Spleen (tissue), 11 donors: ENCODE results near the gene CPLANE1. TPM values are rescaled to one million over a fixed set of nuclear protein-coding genes. Genes with fewer than 3 reads are reported as not detected.
"Not testable (repeated sequence)": the region's sequence is repeated elsewhere in the genome, so short reads cannot be mapped to it uniquely, and the experiment has no call there.

Source experiments
- DNase-seq: peaks from one replicate; pipeline ENCODE4 v3.0.0-alpha.2; 2020
- H3K27ac ChIP-seq, 8 donors: fragments of 200-600 bp; sonication (generic) in 7 of 8; 1 replicate in 4 of 8; 2 replicates in 4 of 8; pipeline versions ENCODE4 v1.5.0 to v1.8.0; 2016 to 2021; ENCODE audit warnings: inconsistent platforms in 4 of 8, mild to moderate bottlenecking in 4 of 8, moderate library complexity in 1 of 8
- H3K27me3 ChIP-seq, 7 donors: fragments of 200-600 bp; sonication (generic) in 6 of 7; replicated peaks in 1 of 7; 1 replicate in 4 of 7; 2 replicates in 3 of 7; pipeline versions ENCODE4 v1.5.0 to v1.8.0; 2016 to 2021; ENCODE audit warnings: inconsistent platforms in 3 of 7, mild to moderate bottlenecking in 1 of 7
- H3K36me3 ChIP-seq, 6 donors: fragments of 200-600 bp; sonication (generic) in 5 of 6; 1 replicate in 4 of 6; 2 replicates in 2 of 6; pipeline versions ENCODE4 v1.5.0 to v1.8.0; 2016 to 2021; ENCODE audit warnings: inconsistent platforms in 2 of 6
- H3K4me1 ChIP-seq, 6 donors: fragments of 200-600 bp; sonication (generic) in 5 of 6; 1 replicate in 3 of 6; 2 replicates in 3 of 6; pipeline versions ENCODE4 v1.5.0 to v1.8.0; 2016 to 2021; ENCODE audit warnings: inconsistent platforms in 3 of 6
- H3K4me3 ChIP-seq, 8 donors: fragments of 200-600 bp; sonication (generic) in 7 of 8; 1 replicate in 4 of 8; 2 replicates in 4 of 8; pipeline versions ENCODE4 v1.5.0 to v1.8.0; 2016 to 2021; ENCODE audit warnings: inconsistent platforms in 4 of 8, mild to moderate bottlenecking in 4 of 8, moderate library complexity in 2 of 8
- H3K9me3 ChIP-seq, 8 donors: fragments of 200-600 bp; sonication (generic) in 7 of 8; 1 replicate in 4 of 8; 2 replicates in 4 of 8; pipeline versions ENCODE4 v1.5.0 to v1.8.0; 2016 to 2021; ENCODE audit warnings: inconsistent platforms in 4 of 8
- POLR2A ChIP-seq, 3 donors: fragments of 450-650 bp; IDR thresholded peaks; one replicate each; pipeline ENCODE4 v1.5.1; 2017; ENCODE audit warnings: antibody characterized with exemption in 3 of 3, mild to moderate bottlenecking in 1 of 3
- POLR2AphosphoS5 ChIP-seq, 3 donors: sonication (generic); formaldehyde crosslinking; IDR thresholded peaks; one replicate each; pipeline ENCODE4 v1.5.1; 2017; ENCODE audit warnings: antibody characterized with exemption in 3 of 3
- WGBS, 5 donors: extraction: QIAGEN DNeasy Blood & Tissue Kit in 3 of 5; methylation state at CpG; one replicate each; pipeline versions ENCODE4 v1.1.5 to v1.1.7; 2013 to 2018; 5-methylcytosine and 5-hydroxymethylcytosine counted together
- intact Hi-C: fragments of 100-400 bp; cut with DNase I; formaldehyde crosslinking; loops from one replicate; pipeline ENCODE4 v1.15.0; 2023; ENCODE audit warnings: low total_unique reads
- polyA plus RNA-seq, 3 donors: library from polyadenylated mRNA; stranded (reverse); fragments of 200-250 nt; gene quantifications; one replicate each; pipeline ENCODE4 v1.2.1, GENCODE V29; 2013
- total RNA-seq, 7 donors: library from RNA; depleted of rRNA in 3 of 7; stranded (reverse); fragments of >200 nt in 3 of 7; fragmentation: NEBNext Ultra II Directional in 4 of 7; extraction: Animal tissue kit (Norgen Biotek cat#: 25700) in 4 of 7; gene quantifications; one replicate each; pipeline versions ENCODE4 v1.1.0 to v1.2.1, GENCODE V29; 2016 to 2021
- TF ChIP-seq, protein P1 (sequence below), 11 experiments: fragments of 200-600 bp in 7 of 11; fragments of 450-650 bp in 4 of 11; sonication (generic) in 4 of 11; IDR thresholded peaks in 8 of 11; conservative IDR thresholded peaks in 3 of 11; 1 replicate in 7 of 11; 2 replicates in 4 of 11; pipeline versions ENCODE4 v1.4.0 to v1.8.0; 2016 to 2021; ENCODE audit warnings: antibody characterized with exemption in 11 of 11, inconsistent platforms in 4 of 11, mild to moderate bottlenecking in 1 of 11
- donor health status: healthy with polysubstance abuse.
- donor health status: DM: no; HTN: no; CAD: no; lungs with moderate emphysema.
- donor health status: DM: no; HTN: no; CAD: no.
- donor health status: Bipolar disorder and iron deficiency.
- donor health status: healthy.
- donor health status: DM: no; HTN: no; CAD: no.
- donor health status: DM: yes; HTN: yes; CAD: no.

CPLANE1 gene
- total and polyA plus RNA-seq, 10 donors, result 1.2 to 31.7 (median 19.1) TPM

GRCh38 chr5:37226377-37226776, 22.8 kb downstream of the CPLANE1 start:
- DNase-seq, result no peak
- TF ChIP-seq POLR2AphosphoS5 (IDR thresholded peaks at IDR 0.05), result no peak
- TF ChIP-seq, protein P1, sequence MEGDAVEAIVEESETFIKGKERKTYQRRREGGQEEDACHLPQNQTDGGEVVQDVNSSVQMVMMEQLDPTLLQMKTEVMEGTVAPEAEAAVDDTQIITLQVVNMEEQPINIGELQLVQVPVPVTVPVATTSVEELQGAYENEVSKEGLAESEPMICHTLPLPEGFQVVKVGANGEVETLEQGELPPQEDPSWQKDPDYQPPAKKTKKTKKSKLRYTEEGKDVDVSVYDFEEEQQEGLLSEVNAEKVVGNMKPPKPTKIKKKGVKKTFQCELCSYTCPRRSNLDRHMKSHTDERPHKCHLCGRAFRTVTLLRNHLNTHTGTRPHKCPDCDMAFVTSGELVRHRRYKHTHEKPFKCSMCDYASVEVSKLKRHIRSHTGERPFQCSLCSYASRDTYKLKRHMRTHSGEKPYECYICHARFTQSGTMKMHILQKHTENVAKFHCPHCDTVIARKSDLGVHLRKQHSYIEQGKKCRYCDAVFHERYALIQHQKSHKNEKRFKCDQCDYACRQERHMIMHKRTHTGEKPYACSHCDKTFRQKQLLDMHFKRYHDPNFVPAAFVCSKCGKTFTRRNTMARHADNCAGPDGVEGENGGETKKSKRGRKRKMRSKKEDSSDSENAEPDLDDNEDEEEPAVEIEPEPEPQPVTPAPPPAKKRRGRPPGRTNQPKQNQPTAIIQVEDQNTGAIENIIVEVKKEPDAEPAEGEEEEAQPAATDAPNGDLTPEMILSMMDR (IDR thresholded peaks at IDR 0.05 in 8 of 11, conservative IDR thresholded peaks at IDR 0.05 in 3 of 11), result no peak
- no peak for TF ChIP-seq POLR2A (IDR thresholded peaks at IDR 0.05)
- no peak overlapping the region for H3K27ac ChIP-seq
- no peak overlapping the region for H3K4me3 ChIP-seq
- peaks cover 4 to 88% (median 36%) of the 10 kb centered on the region in 6 donors for H3K36me3 ChIP-seq
- no peaks in the 10 kb centered on the region for H3K4me1 ChIP-seq
- no peaks in the 10 kb centered on the region for H3K27me3 ChIP-seq
- no peaks in the 10 kb centered on the region for H3K9me3 ChIP-seq
- intact Hi-C loops, result no loop called here

- H3K4me3 ChIP-seq, result no peak overlapping the region
- H3K27me3 ChIP-seq, result no peaks in the 10 kb centered on the region
- peaks cover 0 to 98% (median 26%) of the 10 kb centered on the region in 6 donors for H3K36me3 ChIP-seq
- no peak for DNase-seq
- intact Hi-C loops, result no loop called here
- TF ChIP-seq, protein P1 (IDR thresholded peaks at IDR 0.05 in 8 of 11, conservative IDR thresholded peaks at IDR 0.05 in 3 of 11), result no peak
- no peak overlapping the region for H3K27ac ChIP-seq
- H3K4me1 ChIP-seq, result no peaks in the 10 kb centered on the region
- no peaks in the 10 kb centered on the region for H3K9me3 ChIP-seq
Observed at GRCh38 chr5:37222181-37222580, 27.0 kb downstream of the CPLANE1 start.

GRCh38 chr5:37220426-37220825, 28.8 kb downstream of the CPLANE1 start:
- H3K4me3 ChIP-seq, intact Hi-C loops, H3K9me3 ChIP-seq, H3K4me1 ChIP-seq, DNase-seq, H3K27me3 ChIP-seq, H3K27ac ChIP-seq: not testable (repeated sequence)
- 95 to 97% (median 96%) methylated on average over 6 of the region's 6 CpGs for WGBS, 5 donors
- peaks cover 0 to 94% (median 18%) of the 10 kb centered on the region in 6 donors for H3K36me3 ChIP-seq

DNA sequence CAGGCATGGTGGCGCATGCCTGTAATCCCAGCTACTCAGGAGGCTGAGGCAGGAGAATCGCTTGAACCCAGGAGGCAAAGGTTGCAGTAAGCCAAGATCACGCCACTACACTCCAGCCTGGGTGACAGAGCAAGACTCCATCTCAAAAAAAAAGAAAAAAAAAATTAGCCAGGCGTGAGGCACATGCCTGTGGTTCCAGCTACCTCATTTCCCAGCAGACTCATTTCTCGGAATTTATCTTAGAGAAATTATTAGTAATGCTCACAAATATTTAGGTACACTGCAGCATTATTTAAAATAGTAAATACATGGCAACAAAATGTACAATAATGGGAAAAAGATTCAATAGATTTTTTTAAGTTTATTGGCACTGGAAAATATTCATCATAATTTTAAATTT, 29.8 kb downstream of the CPLANE1 start:
- peaks cover 0 to 11% (median 9%) of the 10 kb centered on the region in 6 donors for H3K4me1 ChIP-seq
- H3K27ac ChIP-seq, intact Hi-C loops, DNase-seq, H3K27me3 ChIP-seq, H3K4me3 ChIP-seq, H3K9me3 ChIP-seq: not testable (repeated sequence)
- peaks cover 0 to 84% (median 14%) of the 10 kb centered on the region in 6 donors for H3K36me3 ChIP-seq
- 92 to 99% (median 97%) methylated on average over 5 of the region's 5 CpGs for WGBS, 5 donors

- Histone ChIP-seq H3K4me3 (no peak overlapping the region), H3K27me3 (no peaks in the 10 kb centered on the region), H3K27ac (no peak overlapping the region), H3K9me3 (no peaks in the 10 kb centered on the region), H3K4me1 (peaks cover 0 to 15% (median 13%) of the 10 kb centered on the region in 6 donors), H3K36me3 (peaks cover 0 to 78% (median 11%) of the 10 kb centered on the region in 6 donors)
- intact Hi-C loops, result no loop called here
- 95 to 100% (median 98%) methylated on average over 1 of the region's 1 CpG for WGBS, 5 donors
- TF ChIP-seq POLR2A (IDR thresholded peaks at IDR 0.05), result no peak
- TF ChIP-seq POLR2AphosphoS5 (IDR thresholded peaks at IDR 0.05), result no peak
- TF ChIP-seq, protein P1 (IDR thresholded peaks at IDR 0.05 in 8 of 11, conservative IDR thresholded peaks at IDR 0.05 in 3 of 11), result no peak
- DNase-seq, result no peak
Observed at GRCh38 chr5:37217976-37218375, 31.2 kb downstream of the CPLANE1 start.
